ENCODE results near the gene RELN.

GRCh38 chr7:103592844-103593243 lies 396.6 kb downstream of the RELN start:
- TF ChIP-seq, protein P1, sequence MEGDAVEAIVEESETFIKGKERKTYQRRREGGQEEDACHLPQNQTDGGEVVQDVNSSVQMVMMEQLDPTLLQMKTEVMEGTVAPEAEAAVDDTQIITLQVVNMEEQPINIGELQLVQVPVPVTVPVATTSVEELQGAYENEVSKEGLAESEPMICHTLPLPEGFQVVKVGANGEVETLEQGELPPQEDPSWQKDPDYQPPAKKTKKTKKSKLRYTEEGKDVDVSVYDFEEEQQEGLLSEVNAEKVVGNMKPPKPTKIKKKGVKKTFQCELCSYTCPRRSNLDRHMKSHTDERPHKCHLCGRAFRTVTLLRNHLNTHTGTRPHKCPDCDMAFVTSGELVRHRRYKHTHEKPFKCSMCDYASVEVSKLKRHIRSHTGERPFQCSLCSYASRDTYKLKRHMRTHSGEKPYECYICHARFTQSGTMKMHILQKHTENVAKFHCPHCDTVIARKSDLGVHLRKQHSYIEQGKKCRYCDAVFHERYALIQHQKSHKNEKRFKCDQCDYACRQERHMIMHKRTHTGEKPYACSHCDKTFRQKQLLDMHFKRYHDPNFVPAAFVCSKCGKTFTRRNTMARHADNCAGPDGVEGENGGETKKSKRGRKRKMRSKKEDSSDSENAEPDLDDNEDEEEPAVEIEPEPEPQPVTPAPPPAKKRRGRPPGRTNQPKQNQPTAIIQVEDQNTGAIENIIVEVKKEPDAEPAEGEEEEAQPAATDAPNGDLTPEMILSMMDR (conservative IDR thresholded peaks at IDR 0.05), result no peak
- no peak for TF ChIP-seq EZH2 (IDR thresholded peaks at IDR 0.05; ENCODE audit: low read depth)
